Measurements from ENCODE around the gene PPM1J.
A peak's percentile ranks its signal among the peaks of the same experiment; 100 is the strongest.

PPM1J gene

DNA sequence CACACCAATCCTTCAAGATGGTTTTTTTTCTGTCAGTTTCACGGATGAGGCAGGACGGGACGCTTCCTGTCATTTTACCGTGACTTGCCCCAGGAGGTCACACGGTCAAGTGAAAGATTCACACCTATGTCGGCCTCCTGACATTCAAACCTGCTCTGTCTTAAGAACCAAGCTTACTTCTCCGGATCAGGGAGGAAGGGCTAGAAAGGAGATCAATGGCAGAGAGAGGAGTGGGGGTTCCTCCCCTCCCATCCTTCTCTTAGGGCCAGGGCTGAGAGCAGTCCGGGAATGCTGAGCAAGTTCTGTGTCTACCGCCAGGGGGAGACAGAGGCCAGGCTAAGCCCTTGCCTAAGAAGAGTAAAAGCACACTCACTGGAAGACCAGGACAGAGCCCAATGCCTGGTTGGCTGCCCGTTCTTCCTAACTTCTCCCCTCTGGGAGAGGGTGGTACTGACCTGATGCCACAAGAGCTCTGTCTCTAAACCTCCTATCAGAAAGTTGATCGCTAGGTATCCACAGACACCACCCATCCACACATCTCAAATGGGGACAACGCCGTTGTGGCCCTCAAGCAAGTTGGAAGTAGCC lies 1.1 kb upstream of the PPM1J start:
- H2AFZ ChIP-seq (ENCODE audit: low read depth, low read length) = peak overlapping the region; percentile 51
- H3K27me3 ChIP-seq (ENCODE audit: insufficient read depth, low read length) = peaks cover 56% of the 10 kb centered on the region
- H3K36me3 ChIP-seq (ENCODE audit: insufficient read depth, low read length) = no peaks in the 10 kb centered on the region
- H3K9me3 ChIP-seq (ENCODE audit: low read length) = no peaks in the 10 kb centered on the region
- peaks cover 19% of the 10 kb centered on the region for H3K4me1 ChIP-seq (ENCODE audit: insufficient read depth, low read length)
- H3K4me3 ChIP-seq (ENCODE audit: low read length) = peak overlapping the region; percentile 75

DNA sequence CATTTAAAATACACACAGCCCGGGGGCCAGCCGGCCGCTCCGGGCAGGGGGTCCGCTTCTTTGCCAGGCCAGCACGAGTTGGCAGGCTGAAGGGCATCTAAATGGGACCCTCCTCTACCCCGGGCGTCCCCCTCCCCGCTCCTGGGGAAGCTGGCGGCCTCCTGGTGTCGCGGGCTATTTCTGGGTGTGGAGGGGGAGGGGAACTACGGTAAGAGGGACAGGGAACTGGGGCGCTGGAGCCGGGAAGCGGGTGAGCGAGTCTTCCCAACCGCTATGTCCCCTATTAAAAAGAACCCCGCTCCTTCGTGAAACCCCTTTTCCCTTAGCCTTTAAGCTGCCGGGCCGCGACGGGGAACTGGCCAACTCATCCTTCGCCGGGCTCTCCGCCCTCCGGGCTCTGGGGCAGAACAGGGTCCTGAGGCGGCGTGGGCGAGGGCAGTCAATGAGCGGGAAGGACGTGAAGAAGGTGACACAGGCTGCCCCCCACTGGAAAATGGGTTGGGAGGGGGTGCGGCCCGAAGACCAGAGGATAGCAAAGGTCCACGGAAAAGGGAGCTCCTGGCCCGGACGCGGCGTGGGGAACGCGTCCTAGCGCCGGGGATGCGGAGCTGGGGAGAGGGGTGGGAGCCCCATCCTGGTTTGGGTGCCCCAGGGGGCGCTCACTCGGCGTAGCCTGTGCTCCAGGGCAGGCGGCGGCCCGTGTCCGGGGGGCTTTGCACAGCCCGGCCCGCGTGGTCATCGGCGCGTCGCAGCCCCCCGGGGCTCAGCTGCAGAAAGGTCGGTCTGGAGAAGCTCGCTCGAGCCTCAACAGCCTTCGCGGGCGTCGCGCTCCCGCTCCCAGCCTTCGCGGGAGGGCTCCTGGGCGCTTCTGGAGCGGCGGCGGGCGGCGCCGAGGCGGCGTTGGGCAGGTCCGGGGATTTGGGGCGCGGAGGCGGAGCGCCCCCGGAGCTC lies 544 bp downstream of the PPM1J start:
- Histone ChIP-seq H3K4me3 (ENCODE audit: low read length) (peak overlapping the region; percentile 75), H3K9me3 (ENCODE audit: low read length) (no peaks in the 10 kb centered on the region), H3K27me3 (ENCODE audit: insufficient read depth, low read length) (peaks cover 58% of the 10 kb centered on the region), H2AFZ (ENCODE audit: low read depth, low read length) (peak overlapping the region; percentile 51), H3K36me3 (ENCODE audit: insufficient read depth, low read length) (no peaks in the 10 kb centered on the region), H3K4me1 (ENCODE audit: insufficient read depth, low read length) (peaks cover 20% of the 10 kb centered on the region)

DNA sequence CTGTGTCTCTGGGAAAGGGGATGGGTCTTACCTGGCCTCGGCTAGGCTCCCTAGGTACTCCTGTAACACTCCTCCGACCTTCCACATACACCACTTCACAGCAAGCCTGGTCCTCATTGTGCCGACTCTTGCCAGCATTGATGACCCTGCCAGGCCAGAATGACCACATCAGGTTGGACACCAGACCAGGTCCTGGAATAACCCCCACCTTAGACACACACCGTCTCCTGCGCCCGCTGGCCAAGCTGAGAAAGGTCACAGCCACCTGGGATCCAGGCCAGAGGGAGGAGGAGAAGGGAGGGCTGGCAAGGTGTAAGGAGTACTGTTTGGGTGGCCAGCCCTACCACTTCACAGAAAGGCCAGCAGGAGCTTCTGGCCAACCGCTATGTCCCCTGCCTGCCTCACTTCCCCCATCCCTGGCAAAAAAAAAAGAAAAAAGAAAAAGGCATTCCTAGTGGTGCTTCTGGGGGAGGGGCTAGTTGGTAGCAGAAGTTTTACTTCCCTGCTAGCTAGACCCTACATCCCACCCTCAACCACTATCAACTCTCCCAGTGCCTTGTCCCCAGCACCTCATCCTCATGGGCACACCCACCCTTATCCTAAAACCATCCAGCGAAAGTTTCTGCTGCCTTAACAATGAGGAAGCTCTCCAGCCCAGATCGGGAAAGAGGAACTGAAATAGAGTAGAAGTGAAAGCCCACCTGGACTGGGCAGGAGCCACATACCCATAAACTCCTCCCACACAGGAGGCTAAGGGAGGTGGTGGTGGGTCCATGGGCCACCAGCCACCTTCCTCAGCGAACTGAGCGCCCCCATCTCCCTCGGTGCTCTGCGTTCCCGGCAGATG lies 1.4 kb downstream of the PPM1J start:
- Histone ChIP-seq H3K4me3 (ENCODE audit: low read length) (no peak overlapping the region), H3K4me1 (ENCODE audit: insufficient read depth, low read length) (peaks cover 20% of the 10 kb centered on the region), H2AFZ (ENCODE audit: low read depth, low read length) (peak overlapping the region; percentile 51), H3K9me3 (ENCODE audit: low read length) (no peaks in the 10 kb centered on the region), H3K27me3 (ENCODE audit: insufficient read depth, low read length) (peaks cover 55% of the 10 kb centered on the region), H3K36me3 (ENCODE audit: insufficient read depth, low read length) (no peaks in the 10 kb centered on the region)

DNA sequence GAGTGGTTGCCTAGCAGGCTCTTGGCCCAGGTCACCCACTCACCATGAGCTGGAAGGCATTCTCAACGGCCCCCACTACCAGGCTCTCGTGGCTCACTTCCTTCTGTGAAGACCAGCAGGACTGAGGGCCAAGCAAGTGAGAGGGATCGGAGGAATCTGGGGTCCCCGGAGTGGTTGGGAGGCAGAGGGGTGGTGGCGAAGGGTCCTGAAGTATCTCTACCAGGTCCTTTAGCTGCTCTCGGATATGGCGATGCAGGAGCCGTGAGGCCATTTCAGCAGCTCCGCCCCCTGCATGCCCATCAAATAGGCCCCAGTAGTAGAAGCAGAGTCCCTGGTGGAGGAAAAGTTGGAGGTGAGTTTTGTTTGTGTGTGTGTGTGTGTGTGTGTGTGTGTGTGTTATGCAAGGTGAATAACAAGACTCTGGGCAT lies 2.4 kb downstream of the PPM1J start:
- no peak overlapping the region for H2AFZ ChIP-seq (ENCODE audit: low read depth, low read length)
- H3K4me1 ChIP-seq (ENCODE audit: insufficient read depth, low read length) = peaks cover 22% of the 10 kb centered on the region
- no peaks in the 10 kb centered on the region for H3K9me3 ChIP-seq (ENCODE audit: low read length)
- peaks cover 55% of the 10 kb centered on the region for H3K27me3 ChIP-seq (ENCODE audit: insufficient read depth, low read length)
- no peak overlapping the region for H3K4me3 ChIP-seq (ENCODE audit: low read length)
- no peaks in the 10 kb centered on the region for H3K36me3 ChIP-seq (ENCODE audit: insufficient read depth, low read length)

DNA sequence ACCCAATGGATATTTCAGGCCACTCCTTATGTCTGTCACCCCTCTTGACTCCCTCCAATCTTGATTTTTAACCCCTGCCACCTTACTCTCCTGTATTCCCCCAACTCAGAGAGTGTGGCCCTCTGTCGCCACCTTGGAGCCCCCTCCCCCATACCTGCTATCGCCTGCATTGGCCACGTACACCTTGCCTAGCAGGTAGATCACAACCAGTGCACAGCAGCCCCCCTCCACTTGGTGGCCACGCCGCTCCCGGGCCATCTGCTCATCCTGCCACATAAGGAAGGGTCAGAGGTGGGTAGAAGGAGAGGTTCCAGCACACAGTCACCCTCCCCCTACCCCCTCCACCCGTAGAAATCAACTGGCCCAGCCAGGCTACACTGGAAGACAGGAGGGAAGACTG lies 2.9 kb downstream of the PPM1J start:
- Histone ChIP-seq H3K9me3 (ENCODE audit: low read length) (no peaks in the 10 kb centered on the region), H3K4me1 (ENCODE audit: insufficient read depth, low read length) (peaks cover 25% of the 10 kb centered on the region), H2AFZ (ENCODE audit: low read depth, low read length) (no peak overlapping the region), H3K27me3 (ENCODE audit: insufficient read depth, low read length) (peaks cover 55% of the 10 kb centered on the region), H3K4me3 (ENCODE audit: low read length) (no peak overlapping the region), H3K36me3 (ENCODE audit: insufficient read depth, low read length) (no peaks in the 10 kb centered on the region)

DNA sequence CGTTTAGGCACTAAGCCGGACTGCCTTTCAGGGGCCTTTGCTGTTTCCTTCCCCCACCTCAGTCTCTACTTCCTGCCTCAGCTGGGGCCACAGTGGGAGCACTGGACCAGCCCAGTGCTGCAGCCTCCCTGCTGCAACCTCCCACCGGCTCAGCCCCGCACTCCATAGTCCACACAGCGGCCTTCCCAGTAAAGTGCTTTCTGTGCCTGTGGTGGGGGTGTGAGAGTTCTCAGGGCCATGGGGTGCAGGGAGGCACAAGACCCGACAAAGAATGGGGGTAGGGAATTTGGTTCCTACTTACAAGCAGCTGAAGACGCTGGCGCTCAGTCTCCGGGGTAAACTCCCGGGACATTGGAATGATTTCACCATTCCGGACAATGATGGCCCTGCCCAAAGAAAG lies 3.5 kb downstream of the PPM1J start:
- Histone ChIP-seq H3K9me3 (ENCODE audit: low read length) (no peaks in the 10 kb centered on the region), H3K27me3 (ENCODE audit: insufficient read depth, low read length) (peaks cover 55% of the 10 kb centered on the region), H3K4me1 (ENCODE audit: insufficient read depth, low read length) (peaks cover 25% of the 10 kb centered on the region), H2AFZ (ENCODE audit: low read depth, low read length) (no peak overlapping the region), H3K36me3 (ENCODE audit: insufficient read depth, low read length) (no peaks in the 10 kb centered on the region), H3K4me3 (ENCODE audit: low read length) (no peak overlapping the region)

DNA sequence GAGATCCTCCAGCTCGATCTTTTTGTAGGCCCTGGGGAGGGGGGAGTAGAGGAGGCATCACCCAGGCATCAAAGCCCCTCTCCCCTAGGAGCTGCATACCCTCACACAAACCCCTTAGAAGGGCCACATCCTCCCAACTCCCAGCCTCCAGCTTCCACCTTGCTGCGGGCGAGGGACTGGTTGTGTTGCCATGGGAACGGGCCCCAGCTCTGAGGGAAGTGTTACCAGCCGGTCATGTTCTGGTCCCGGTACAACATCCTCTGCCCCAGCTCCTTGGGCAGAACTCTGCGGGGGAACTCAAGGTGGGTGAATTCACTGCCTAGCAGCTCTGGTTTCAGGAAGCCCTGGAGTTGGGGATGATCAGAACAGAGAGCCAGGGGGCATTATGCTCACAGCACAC lies 4.1 kb downstream of the PPM1J start:
- Histone ChIP-seq H2AFZ (ENCODE audit: low read depth, low read length) (no peak overlapping the region), H3K27me3 (ENCODE audit: insufficient read depth, low read length) (peaks cover 55% of the 10 kb centered on the region), H3K36me3 (ENCODE audit: insufficient read depth, low read length) (no peaks in the 10 kb centered on the region), H3K4me1 (ENCODE audit: insufficient read depth, low read length) (peaks cover 24% of the 10 kb centered on the region), H3K9me3 (ENCODE audit: low read length) (no peaks in the 10 kb centered on the region), H3K4me3 (ENCODE audit: low read length) (no peak overlapping the region)

DNA sequence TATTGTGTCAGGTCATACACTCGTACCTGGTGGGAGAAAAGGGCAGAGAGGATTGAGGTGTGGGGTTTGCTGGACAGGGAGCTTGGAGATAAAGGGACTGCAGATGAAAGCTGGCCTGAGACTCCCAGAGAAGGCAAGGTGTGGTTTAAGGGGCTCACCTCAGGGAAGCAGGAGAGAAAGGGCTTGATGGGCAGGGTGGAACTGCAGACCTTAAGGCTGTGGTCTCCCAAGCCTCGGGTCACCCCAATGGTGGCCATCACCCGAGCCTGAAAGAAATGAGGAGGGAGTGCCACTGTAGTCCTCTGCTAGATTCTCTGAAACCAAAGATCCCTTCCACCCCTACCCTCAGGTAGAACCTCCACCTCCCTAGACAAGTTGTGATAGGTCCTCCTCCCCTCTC lies 4.5 kb downstream of the PPM1J start:
- Histone ChIP-seq H3K27me3 (ENCODE audit: insufficient read depth, low read length) (peaks cover 55% of the 10 kb centered on the region), H3K4me1 (ENCODE audit: insufficient read depth, low read length) (peaks cover 24% of the 10 kb centered on the region), H2AFZ (ENCODE audit: low read depth, low read length) (no peak overlapping the region), H3K4me3 (ENCODE audit: low read length) (no peak overlapping the region), H3K36me3 (ENCODE audit: insufficient read depth, low read length) (no peaks in the 10 kb centered on the region), H3K9me3 (ENCODE audit: low read length) (no peaks in the 10 kb centered on the region)

DNA sequence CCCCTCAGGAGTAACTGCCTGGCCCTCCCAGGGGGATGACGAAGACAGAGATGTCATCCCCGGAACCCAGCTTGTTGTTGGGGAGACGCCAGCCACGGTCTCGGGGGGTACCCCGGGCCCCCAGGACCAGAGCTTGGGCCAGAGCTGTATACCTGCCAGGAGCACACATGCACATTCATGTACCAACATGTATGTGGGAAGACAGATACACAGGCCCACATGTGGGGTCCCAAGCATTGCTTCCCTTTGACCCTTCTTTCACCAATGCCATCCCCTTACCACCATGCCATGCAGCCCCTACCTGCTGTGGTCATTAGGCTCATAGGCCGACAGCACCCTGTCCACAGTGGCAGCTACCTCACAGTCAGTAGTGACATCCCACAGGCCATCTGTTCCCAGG lies 5.0 kb downstream of the PPM1J start:
- Histone ChIP-seq H3K27me3 (ENCODE audit: insufficient read depth, low read length) (peaks cover 55% of the 10 kb centered on the region), H3K4me3 (ENCODE audit: low read length) (no peak overlapping the region), H3K36me3 (ENCODE audit: insufficient read depth, low read length) (no peaks in the 10 kb centered on the region), H3K4me1 (ENCODE audit: insufficient read depth, low read length) (peaks cover 26% of the 10 kb centered on the region), H3K9me3 (ENCODE audit: low read length) (no peaks in the 10 kb centered on the region), H2AFZ (ENCODE audit: low read depth, low read length) (no peak overlapping the region)

DNA sequence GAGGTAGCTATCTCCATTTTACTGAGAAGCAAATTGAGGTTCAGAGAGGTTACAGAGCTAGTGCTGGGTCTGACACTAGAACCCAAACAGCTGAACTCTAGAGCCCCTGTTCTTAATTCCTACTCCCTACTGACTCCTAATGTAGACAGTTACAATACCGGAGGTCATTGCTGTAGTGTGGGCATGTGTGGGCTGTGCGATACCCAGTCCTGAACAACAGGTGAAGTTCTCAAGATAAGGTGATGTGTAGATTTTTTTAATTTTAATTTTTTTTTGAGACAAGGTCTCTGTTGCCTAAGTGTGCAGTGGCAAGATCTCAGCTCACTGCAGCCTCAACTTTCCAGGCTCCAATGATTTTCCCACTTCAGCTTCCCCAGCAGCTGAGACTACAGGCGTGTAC lies 6.6 kb downstream of the PPM1J start:
- no peak overlapping the region for H2AFZ ChIP-seq (ENCODE audit: low read depth, low read length)
- H3K36me3 ChIP-seq (ENCODE audit: insufficient read depth, low read length) = no peaks in the 10 kb centered on the region
- no peak overlapping the region for H3K4me3 ChIP-seq (ENCODE audit: low read length)
- no peaks in the 10 kb centered on the region for H3K9me3 ChIP-seq (ENCODE audit: low read length)
- peaks cover 30% of the 10 kb centered on the region for H3K4me1 ChIP-seq (ENCODE audit: insufficient read depth, low read length)
- H3K27me3 ChIP-seq (ENCODE audit: insufficient read depth, low read length) = peaks cover 40% of the 10 kb centered on the region

DNA sequence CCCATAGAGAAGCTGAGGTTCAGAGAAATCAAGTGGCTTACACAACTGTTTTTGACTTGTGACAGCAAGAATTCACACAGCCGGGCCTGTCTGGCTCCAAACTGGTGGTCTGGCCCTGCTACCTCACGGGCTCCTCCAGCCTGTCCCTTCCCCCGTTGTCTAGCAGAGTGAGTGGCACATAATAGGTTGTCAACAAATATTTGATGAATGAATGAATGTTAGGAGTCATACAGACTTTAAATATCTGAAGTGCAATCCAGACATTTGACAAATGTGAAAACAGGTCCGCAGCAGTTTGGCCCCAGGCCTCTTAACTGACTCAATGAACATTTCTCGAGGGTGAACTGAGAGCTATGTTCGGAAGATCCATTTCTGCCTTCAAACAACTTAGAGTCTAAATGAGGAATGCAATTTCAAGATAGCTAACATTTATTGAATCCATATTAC lies 7.1 kb downstream of the PPM1J start:
- peaks cover 36% of the 10 kb centered on the region for H3K27me3 ChIP-seq (ENCODE audit: insufficient read depth, low read length)
- H3K36me3 ChIP-seq (ENCODE audit: insufficient read depth, low read length) = peaks cover under 1% of the 10 kb centered on the region
- peaks cover 30% of the 10 kb centered on the region for H3K4me1 ChIP-seq (ENCODE audit: insufficient read depth, low read length)
- no peak overlapping the region for H2AFZ ChIP-seq (ENCODE audit: low read depth, low read length)
- no peaks in the 10 kb centered on the region for H3K9me3 ChIP-seq (ENCODE audit: low read length)
- H3K4me3 ChIP-seq (ENCODE audit: low read length) = no peak overlapping the region

DNA sequence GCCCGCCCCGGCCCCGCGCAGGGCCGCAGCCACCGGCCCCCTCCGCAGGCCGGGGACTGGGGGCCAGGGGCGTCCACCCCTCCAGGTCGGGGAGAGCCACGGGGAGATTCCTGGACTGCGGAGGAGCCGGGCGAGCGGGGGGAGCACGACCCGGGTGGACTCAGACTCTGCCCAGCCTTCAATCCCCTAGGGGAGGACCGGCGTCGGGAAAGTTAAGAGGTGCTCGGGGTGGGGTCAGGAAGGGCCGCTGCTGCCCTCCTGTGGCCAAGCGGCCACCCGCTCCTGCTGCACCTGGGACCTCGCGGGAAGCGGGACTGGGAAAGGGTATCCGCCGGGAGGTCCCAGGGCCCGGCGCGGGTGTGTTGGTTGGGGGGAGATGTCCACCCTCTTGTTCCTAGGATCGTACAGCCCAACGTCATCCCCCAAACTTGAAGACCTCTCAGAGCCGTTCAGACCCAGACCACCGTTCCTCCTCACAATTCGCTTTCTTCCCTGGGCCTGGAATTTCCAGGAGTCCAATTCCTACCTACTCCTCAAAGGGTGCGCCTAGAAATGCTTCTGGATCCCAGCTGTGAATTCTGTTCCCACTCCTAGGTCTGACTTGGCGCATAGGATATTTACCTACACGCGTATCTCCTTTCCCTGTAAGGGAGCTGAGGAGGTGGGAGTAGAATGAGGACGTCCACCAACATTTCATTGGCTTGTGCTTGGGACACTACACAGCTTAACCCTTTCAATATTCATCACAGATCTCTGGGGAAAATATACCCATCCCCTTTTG lies 7.7 kb downstream of the PPM1J start:
- peak overlapping the region; percentile 76 for H3K4me3 ChIP-seq (ENCODE audit: low read length)
- peaks cover 30% of the 10 kb centered on the region for H3K27me3 ChIP-seq (ENCODE audit: insufficient read depth, low read length)
- peaks cover 30% of the 10 kb centered on the region for H3K4me1 ChIP-seq (ENCODE audit: insufficient read depth, low read length)
- H2AFZ ChIP-seq (ENCODE audit: low read depth, low read length) = no peak overlapping the region
- H3K9me3 ChIP-seq (ENCODE audit: low read length) = no peaks in the 10 kb centered on the region
- peaks cover 6% of the 10 kb centered on the region for H3K36me3 ChIP-seq (ENCODE audit: insufficient read depth, low read length)

Data from neuron (in vitro differentiated cells).